ENCODE measurements around the gene MLNR. TPM values are rescaled to one million over a fixed set of nuclear protein-coding genes. Genes with fewer than 3 reads are reported as not detected.

The MLNR gene, protein sequence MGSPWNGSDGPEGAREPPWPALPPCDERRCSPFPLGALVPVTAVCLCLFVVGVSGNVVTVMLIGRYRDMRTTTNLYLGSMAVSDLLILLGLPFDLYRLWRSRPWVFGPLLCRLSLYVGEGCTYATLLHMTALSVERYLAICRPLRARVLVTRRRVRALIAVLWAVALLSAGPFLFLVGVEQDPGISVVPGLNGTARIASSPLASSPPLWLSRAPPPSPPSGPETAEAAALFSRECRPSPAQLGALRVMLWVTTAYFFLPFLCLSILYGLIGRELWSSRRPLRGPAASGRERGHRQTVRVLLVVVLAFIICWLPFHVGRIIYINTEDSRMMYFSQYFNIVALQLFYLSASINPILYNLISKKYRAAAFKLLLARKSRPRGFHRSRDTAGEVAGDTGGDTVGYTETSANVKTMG
- total RNA-seq (ENCODE audit: low replicate concordance) = not detected in 2 replicates

- peak within 1 kb of the TSS; percentile 17 for H3K4me3 ChIP-seq (ENCODE audit: low read depth, low read length)
- TF ChIP-seq, protein P1, sequence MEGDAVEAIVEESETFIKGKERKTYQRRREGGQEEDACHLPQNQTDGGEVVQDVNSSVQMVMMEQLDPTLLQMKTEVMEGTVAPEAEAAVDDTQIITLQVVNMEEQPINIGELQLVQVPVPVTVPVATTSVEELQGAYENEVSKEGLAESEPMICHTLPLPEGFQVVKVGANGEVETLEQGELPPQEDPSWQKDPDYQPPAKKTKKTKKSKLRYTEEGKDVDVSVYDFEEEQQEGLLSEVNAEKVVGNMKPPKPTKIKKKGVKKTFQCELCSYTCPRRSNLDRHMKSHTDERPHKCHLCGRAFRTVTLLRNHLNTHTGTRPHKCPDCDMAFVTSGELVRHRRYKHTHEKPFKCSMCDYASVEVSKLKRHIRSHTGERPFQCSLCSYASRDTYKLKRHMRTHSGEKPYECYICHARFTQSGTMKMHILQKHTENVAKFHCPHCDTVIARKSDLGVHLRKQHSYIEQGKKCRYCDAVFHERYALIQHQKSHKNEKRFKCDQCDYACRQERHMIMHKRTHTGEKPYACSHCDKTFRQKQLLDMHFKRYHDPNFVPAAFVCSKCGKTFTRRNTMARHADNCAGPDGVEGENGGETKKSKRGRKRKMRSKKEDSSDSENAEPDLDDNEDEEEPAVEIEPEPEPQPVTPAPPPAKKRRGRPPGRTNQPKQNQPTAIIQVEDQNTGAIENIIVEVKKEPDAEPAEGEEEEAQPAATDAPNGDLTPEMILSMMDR (IDR thresholded peaks at IDR 0.05; ENCODE audit: insufficient read depth, low read length) = no peak
- DNase-seq (ENCODE audit: low read depth) = no peak
These were observed at the start of gene MLNR for GRCh38 chr13:49220036-49220855. MLNR (plus strand) TSS chr13:49220338; CDS start chr13:49220338, 0 bp downstream.

- TF ChIP-seq, protein P1 (IDR thresholded peaks at IDR 0.05; ENCODE audit: insufficient read depth, low read length) = no peak
- no peak overlapping the region for H3K4me3 ChIP-seq (ENCODE audit: low read depth, low read length)
- no peak for DNase-seq (ENCODE audit: low read depth)
These were observed 48.8 kb upstream of the MLNR start for GRCh38 chr13:49171359-49171758.

DNA sequence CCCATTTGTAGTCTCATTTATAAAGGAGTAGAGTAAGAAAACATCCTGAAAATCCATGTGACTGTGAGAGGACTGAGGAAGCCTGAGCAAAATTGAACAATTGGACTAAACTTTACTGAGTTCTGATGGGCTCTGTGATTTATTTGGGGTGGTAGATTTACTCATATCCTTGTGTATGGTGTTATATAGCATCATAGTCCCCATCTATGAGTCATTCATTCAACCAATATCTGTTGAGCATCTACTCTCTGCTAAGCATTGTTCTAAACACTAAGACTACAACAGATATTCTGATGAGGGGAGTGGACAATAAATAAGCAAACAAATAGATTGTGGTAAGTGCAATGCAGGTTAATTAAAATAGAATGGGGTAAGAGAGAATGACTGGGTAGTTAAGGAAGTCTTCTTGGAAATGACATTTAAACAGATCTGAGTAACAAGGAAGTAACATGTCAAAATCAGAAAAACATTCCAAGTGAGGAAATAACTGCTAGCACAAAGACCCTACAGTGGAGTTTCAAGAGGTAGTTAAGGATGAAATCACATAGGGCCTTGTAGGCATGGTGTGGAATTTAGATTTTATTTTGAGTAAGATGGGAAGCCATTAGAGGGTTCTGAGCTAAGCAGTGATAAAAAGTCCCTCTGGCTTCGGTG is 36.3 kb upstream of the MLNR start:
- TF ChIP-seq, protein P1 (IDR thresholded peaks at IDR 0.05; ENCODE audit: insufficient read depth, low read length) = no peak
- DNase-seq (ENCODE audit: low read depth) = peak; percentile 2
- H3K4me3 ChIP-seq (ENCODE audit: low read depth, low read length) = no peak overlapping the region

- DNase-seq (ENCODE audit: low read depth) = no peak
- no peak overlapping the region for H3K4me3 ChIP-seq (ENCODE audit: low read depth, low read length)
- TF ChIP-seq, protein P1 (IDR thresholded peaks at IDR 0.05; ENCODE audit: insufficient read depth, low read length) = no peak
These were observed 35.5 kb upstream of the MLNR start for GRCh38 chr13:49184621-49185020.

DNA sequence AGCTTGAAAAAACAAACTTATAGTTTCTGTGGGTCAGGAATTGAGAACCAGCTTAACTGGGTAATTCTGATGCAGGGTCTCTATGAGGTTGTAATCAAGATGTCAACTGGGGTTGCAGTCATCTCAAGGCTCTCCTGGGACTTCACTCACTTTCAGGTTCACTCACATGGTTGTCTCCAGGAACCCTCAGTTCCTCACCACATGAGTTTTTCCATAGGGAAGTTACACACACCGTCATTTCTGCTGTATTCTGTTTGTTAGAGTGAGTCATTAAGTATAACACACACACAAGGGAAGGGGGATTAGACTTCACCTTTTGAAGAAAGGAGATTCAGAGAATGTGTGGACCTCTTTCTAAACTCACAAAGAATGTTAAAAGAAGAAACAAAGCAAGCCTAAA is 34.9 kb upstream of the MLNR start:
- H3K4me3 ChIP-seq (ENCODE audit: low read depth, low read length) = no peak overlapping the region
- DNase-seq (ENCODE audit: low read depth) = no peak
- TF ChIP-seq, protein P1 (IDR thresholded peaks at IDR 0.05; ENCODE audit: insufficient read depth, low read length) = no peak

- TF ChIP-seq, protein P1 (IDR thresholded peaks at IDR 0.05; ENCODE audit: insufficient read depth, low read length) = no peak
- H3K4me3 ChIP-seq (ENCODE audit: low read depth, low read length) = no peak overlapping the region
- no peak for DNase-seq (ENCODE audit: low read depth)
These were observed 29.2 kb upstream of the MLNR start for GRCh38 chr13:49190901-49191300.
